Sigmoid colon (tissue), 3 donors: ENCODE results near the gene TFR2.

Experiments used
- CTCF ChIP-seq, 4 experiments: fragments of 450-650 bp in 3 of 4; fragments of 200-600 bp in 1 of 4; IDR thresholded peaks; one replicate each; pipeline ENCODE4 v1.5.1; 2016 to 2019; ENCODE audit warnings: antibody characterized with exemption in 4 of 4, mild to moderate bottlenecking in 3 of 4, moderate library complexity in 2 of 4
- POLR2A ChIP-seq, 2 donors: fragments of 450-650 bp; IDR thresholded peaks; one replicate each; pipeline ENCODE4 v1.6.1; 2016; ENCODE audit warnings: antibody characterized with exemption in 2 of 2, mild to moderate bottlenecking in 2 of 2, moderate library complexity in 2 of 2

- TF ChIP-seq CTCF (IDR thresholded peaks at IDR 0.05): no peak
- no peak for TF ChIP-seq POLR2A (IDR thresholded peaks at IDR 0.05)
Measured at GRCh38 chr7:100675105-100675451, 33.7 kb upstream of the TFR2 start.
